Panc1 (cell line): ENCODE results near the gene NDST1. TPM values are rescaled to one million over a fixed set of nuclear protein-coding genes. Genes with fewer than 3 reads are reported as not detected.
A peak's percentile ranks its signal among the peaks of the same experiment; 100 is the strongest.

Source experiments
- ATAC-seq: fragments of 200-7000 bp; cut with Tn5 transposase; 2 replicates; pipeline ENCODE4 v1.9.1; 2020; ENCODE audit warnings: mild to moderate bottlenecking, moderate library complexity
- BruUV-seq: library from RNA; stranded (reverse); fragments of 400-500 nt; replicated peaks from 2 replicates; lab custom pipeline; 2021; lab: Mats Ljungman, UMichigan
- CTCF ChIA-PET: fragments of 300-600 bp; sonication (Branson Sonifier 250); formaldehyde crosslinking; loops from one replicate; lab custom pipeline; 2022; ENCODE audit warnings: antibody characterized with exemption; lab: Charles Lee
- POLR2A ChIA-PET: fragments of 300-600 bp; sonication (Branson Sonifier 250); formaldehyde crosslinking; loops from one replicate; lab custom pipeline; 2022; ENCODE audit warnings: antibody characterized with exemption; lab: Charles Lee
- DNase-seq: peaks from one replicate; pipeline ENCODE4 v3.0.0-alpha.2; 2010; ENCODE audit warnings: low read depth, low spot score
- H3K27ac ChIP-seq: 2 replicates; pipeline ENCODE4 v1.5.1; 2011; ENCODE audit warnings: mild to moderate bottlenecking, low read length, inconsistent platforms
- H3K27me3 ChIP-seq: fragments of 200-500 bp; sonication (Bioruptor generic); 2 replicates; pipeline ENCODE4 v1.6.0; 2014; ENCODE audit warnings: low read length, inconsistent platforms; ENCODE audit not compliant: control insufficient read depth, insufficient read depth
- H3K36me3 ChIP-seq: fragments of 200-500 bp; sonication (Bioruptor generic); 2 replicates; pipeline ENCODE4 v1.5.1; 2014; ENCODE audit warnings: inconsistent platforms, mild to moderate bottlenecking, low read length, moderate library complexity; ENCODE audit not compliant: control insufficient read depth, insufficient read depth
- H3K4me1 ChIP-seq: 2 replicates; pipeline ENCODE4 v1.5.1; 2011; ENCODE audit warnings: inconsistent platforms, mild to moderate bottlenecking, low read length, moderate library complexity; ENCODE audit not compliant: control insufficient read depth, insufficient read depth
- H3K4me3 ChIP-seq, 2 experiments: 2 replicates each; pipeline ENCODE4 v1.5.1; 2011 to 2012; ENCODE audit warnings: low read depth in 2 of 2, low read length in 2 of 2, mild to moderate bottlenecking in 2 of 2, inconsistent platforms in 1 of 2, moderate library complexity in 1 of 2
- H3K9me3 ChIP-seq: fragments of 200-500 bp; sonication (Bioruptor generic); 2 replicates; pipeline ENCODE4 v1.5.1; 2014; ENCODE audit warnings: low read depth, mild to moderate bottlenecking, inconsistent platforms, low read length, moderate library complexity; ENCODE audit not compliant: control insufficient read depth, insufficient read depth
- POLR2AphosphoS5 ChIP-seq: IDR thresholded peaks from 2 replicates; pipeline ENCODE4 v1.6.1; 2012; ENCODE audit warnings: mild to moderate bottlenecking, low read depth, low read length, moderate library complexity
- SIN3A ChIP-seq: IDR thresholded peaks from 2 replicates; pipeline ENCODE4 v1.6.1; 2012; ENCODE audit warnings: low read depth, mild to moderate bottlenecking, low read length, moderate library complexity, borderline replicate concordance; ENCODE audit not compliant: insufficient read depth
- TCF7L2 ChIP-seq: IDR thresholded peaks from 2 replicates; pipeline ENCODE4 v1.6.1; 2011; ENCODE audit warnings: mild to moderate bottlenecking, low read depth, low read length, inconsistent platforms
- in situ Hi-C: cut with HindIII; loops from 2 replicates; pipeline ENCODE4 v1.10.0; 2016; ENCODE audit warnings: low sequenced_read_pairs, low pct_unique_long_range_greater_than_20kb
- intact Hi-C: fragments of 100-400 bp; cut with micrococcal nuclease; formaldehyde crosslinking; loops from one replicate; pipeline ENCODE4 v1.10.0; 2022; ENCODE audit not compliant: unreplicated experiment
- total RNA-seq: library from RNA; stranded (reverse); gene quantifications from one replicate; pipeline ENCODE4 v1.2.1, GENCODE V29; 2021; ENCODE audit not compliant: unreplicated experiment
- TF ChIP-seq, protein P1 (sequence below): fragments of 450-650 bp; IDR thresholded peaks from 2 replicates; pipeline ENCODE4 v1.5.1; 2017; ENCODE audit warnings: mild to moderate bottlenecking
- TF ChIP-seq, protein P2 (sequence below), 2 experiments: IDR thresholded peaks; 2 replicates each; pipeline ENCODE4 v1.6.1; 2011 to 2012; ENCODE audit warnings: low read depth in 2 of 2, control low read depth in 1 of 2, low read length in 1 of 2, mild to moderate bottlenecking in 1 of 2, moderate library complexity in 1 of 2; ENCODE audit not compliant: insufficient read depth in 1 of 2

The NDST1 gene
- total RNA-seq, 1 experiment from 2014 or later = 142 TPM

DNA sequence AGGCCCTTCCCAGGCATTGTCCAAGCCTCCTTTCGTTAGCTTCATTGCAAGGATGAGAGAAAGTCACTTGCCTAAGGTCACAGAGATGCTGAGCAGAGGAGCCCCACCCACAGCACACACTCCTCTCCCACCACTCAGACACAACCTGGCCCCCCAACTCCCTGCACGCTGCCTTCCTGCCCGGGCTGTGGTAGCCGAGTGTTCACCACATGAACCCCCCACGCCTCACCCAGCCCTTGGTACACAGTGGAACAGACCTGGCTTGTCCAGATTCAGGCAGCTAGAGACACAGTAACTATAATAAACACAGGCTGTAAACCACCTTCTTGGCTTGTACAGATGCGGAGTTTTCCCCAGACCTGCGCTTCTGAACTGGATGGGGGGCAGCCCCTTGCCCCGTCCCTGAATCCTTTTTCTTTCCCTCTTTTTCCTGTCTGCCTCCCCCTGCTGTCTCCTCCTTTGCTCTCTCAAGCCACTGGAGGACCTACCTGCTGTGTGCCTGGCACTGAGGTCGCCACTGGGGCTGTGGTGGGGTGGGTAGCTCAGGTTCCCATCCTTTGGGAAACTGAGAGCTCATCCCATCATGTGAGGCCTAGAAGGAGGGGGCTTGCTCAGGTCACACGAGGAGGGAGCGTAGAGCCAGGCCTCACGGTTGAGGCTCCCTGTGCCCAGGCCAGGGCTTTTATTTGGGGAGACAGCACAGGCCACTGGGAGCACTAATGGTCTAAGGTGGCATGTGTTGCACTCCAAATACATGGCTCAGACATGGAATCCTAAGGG is 76.8 kb downstream of the NDST1 start:
- no peaks in the 10 kb centered on the region for H3K4me1 ChIP-seq
- ChIA-PET POLR2A (interaction anchor here (0.5 to 0.7 kb wide), 2 partner anchors 120 to 228 kb away, joined by 3 to 4 read pairs; no protein-coding TSS in a partner anchor), CTCF (no interaction called here)
- no peaks in the 10 kb centered on the region for H3K27me3 ChIP-seq
- ATAC-seq (no peak), DNase-seq (no peak)
- H3K27ac ChIP-seq = no peak overlapping the region
- no peaks in the 10 kb centered on the region for H3K9me3 ChIP-seq
- no TSS peak for BruUV-seq
- in situ Hi-C loops (no loop called here), intact Hi-C loops (no loop called here)
- no peak overlapping the region for H3K4me3 ChIP-seq
- no peak for TF ChIP-seq SIN3A
- TF ChIP-seq, protein P1, sequence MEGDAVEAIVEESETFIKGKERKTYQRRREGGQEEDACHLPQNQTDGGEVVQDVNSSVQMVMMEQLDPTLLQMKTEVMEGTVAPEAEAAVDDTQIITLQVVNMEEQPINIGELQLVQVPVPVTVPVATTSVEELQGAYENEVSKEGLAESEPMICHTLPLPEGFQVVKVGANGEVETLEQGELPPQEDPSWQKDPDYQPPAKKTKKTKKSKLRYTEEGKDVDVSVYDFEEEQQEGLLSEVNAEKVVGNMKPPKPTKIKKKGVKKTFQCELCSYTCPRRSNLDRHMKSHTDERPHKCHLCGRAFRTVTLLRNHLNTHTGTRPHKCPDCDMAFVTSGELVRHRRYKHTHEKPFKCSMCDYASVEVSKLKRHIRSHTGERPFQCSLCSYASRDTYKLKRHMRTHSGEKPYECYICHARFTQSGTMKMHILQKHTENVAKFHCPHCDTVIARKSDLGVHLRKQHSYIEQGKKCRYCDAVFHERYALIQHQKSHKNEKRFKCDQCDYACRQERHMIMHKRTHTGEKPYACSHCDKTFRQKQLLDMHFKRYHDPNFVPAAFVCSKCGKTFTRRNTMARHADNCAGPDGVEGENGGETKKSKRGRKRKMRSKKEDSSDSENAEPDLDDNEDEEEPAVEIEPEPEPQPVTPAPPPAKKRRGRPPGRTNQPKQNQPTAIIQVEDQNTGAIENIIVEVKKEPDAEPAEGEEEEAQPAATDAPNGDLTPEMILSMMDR = no peak
- no peak for TF ChIP-seq POLR2AphosphoS5
- TF ChIP-seq, protein P2, sequence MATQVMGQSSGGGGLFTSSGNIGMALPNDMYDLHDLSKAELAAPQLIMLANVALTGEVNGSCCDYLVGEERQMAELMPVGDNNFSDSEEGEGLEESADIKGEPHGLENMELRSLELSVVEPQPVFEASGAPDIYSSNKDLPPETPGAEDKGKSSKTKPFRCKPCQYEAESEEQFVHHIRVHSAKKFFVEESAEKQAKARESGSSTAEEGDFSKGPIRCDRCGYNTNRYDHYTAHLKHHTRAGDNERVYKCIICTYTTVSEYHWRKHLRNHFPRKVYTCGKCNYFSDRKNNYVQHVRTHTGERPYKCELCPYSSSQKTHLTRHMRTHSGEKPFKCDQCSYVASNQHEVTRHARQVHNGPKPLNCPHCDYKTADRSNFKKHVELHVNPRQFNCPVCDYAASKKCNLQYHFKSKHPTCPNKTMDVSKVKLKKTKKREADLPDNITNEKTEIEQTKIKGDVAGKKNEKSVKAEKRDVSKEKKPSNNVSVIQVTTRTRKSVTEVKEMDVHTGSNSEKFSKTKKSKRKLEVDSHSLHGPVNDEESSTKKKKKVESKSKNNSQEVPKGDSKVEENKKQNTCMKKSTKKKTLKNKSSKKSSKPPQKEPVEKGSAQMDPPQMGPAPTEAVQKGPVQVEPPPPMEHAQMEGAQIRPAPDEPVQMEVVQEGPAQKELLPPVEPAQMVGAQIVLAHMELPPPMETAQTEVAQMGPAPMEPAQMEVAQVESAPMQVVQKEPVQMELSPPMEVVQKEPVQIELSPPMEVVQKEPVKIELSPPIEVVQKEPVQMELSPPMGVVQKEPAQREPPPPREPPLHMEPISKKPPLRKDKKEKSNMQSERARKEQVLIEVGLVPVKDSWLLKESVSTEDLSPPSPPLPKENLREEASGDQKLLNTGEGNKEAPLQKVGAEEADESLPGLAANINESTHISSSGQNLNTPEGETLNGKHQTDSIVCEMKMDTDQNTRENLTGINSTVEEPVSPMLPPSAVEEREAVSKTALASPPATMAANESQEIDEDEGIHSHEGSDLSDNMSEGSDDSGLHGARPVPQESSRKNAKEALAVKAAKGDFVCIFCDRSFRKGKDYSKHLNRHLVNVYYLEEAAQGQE (IDR thresholded peaks at IDR 0.05; ENCODE audit: insufficient read depth in 1 of 2, low read depth in 2 of 2, low read length in 1 of 2) = no peak
- TF ChIP-seq TCF7L2 = no peak
- no peaks in the 10 kb centered on the region for H3K36me3 ChIP-seq

DNA sequence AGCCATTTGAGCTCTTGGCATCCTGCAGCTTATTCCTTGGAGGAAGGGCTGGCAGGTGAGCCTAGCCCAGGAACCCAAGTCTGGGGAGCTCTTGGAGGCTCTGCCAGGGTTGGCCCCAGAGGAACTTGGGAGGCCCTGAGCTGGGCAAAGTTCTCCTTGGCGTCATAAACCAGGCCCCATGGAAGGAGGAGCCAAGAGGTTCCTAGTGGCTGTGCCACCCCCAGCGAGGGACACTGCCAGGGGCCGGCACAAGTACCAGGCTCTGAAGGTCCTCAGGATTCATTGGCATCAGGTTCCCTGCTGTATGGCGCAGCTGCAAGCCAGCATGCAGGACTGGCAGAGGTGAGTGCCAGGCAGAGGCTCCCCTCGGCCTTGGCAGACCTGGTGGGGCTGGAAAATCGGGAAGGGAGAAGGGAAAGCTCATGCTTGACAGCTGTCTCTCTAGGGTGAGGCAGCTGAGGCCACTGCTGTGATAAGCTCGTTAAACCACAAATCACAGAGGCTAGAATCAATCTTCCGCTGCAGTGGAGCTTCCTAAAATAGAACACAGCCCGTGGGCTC is 77.9 kb downstream of the NDST1 start:
- CTCF ChIA-PET = interaction anchor here (0.5 kb wide), 1 partner anchor 127 kb away, joined by 10 read pairs; no protein-coding TSS in a partner anchor
- no peak overlapping the region for H3K4me3 ChIP-seq
- BruUV-seq = no TSS peak
- H3K27ac ChIP-seq = no peak overlapping the region
- H3K4me1 ChIP-seq = no peaks in the 10 kb centered on the region
- in situ Hi-C loops (no loop called here), intact Hi-C loops (no loop called here)
- ATAC-seq (0 out of 2 replicates have a peak, but pooled peaks have one; percentile 7), DNase-seq (no peak)
- TF ChIP-seq, protein P2 (IDR thresholded peaks at IDR 0.05; ENCODE audit: insufficient read depth in 1 of 2, low read depth in 2 of 2, low read length in 1 of 2) = no peak
- TF ChIP-seq POLR2AphosphoS5 = no peak
- TF ChIP-seq SIN3A = no peak
- TF ChIP-seq TCF7L2 = no peak
- TF ChIP-seq, protein P1 = no peak
- no peaks in the 10 kb centered on the region for H3K27me3 ChIP-seq
- H3K36me3 ChIP-seq = no peaks in the 10 kb centered on the region
- POLR2A ChIA-PET = no interaction called here
- no peaks in the 10 kb centered on the region for H3K9me3 ChIP-seq
